GM12878 (cell line): ENCODE results near the gene MAD1L1. TPM values are rescaled to one million over a fixed set of nuclear protein-coding genes. Genes with fewer than 3 reads are reported as not detected.

Source experiments
- ATAC-seq: fragments of 200-7000 bp; cut with Tn5 transposase; 3 replicates; pipeline ENCODE4 v1.9.1; 2020; ENCODE audit warnings: mild to moderate bottlenecking, moderate library complexity
- BruUV-seq: library from RNA; stranded (reverse); fragments of 400-500 nt; replicated peaks from 2 replicates; lab custom pipeline; 2021; lab: Mats Ljungman, UMichigan
- CTCF ChIA-PET: fragments of 300-600 bp; sonication (Branson Sonifier 250); formaldehyde crosslinking; extraction: SDS; loops from one replicate; lab custom pipeline; 2021; ENCODE audit warnings: inconsistent platforms; lab: Yijun Ruan, JAX
- POLR2A ChIA-PET: fragments of 350-600 bp; formaldehyde crosslinking; extraction: SDS; loops from one replicate; lab custom pipeline; 2021; ENCODE audit warnings: inconsistent platforms; lab: Charles Lee
- RAD21 ChIA-PET: fragments of 300-600 bp; sonication (Branson Sonifier 250); formaldehyde crosslinking; loops from one replicate; lab custom pipeline; 2023; ENCODE audit warnings: antibody characterized with exemption; ENCODE audit not compliant: unreplicated experiment; lab: Charles Lee
- SMC1A ChIA-PET: fragments of 300-600 bp; sonication (Branson Sonifier 250); formaldehyde crosslinking; loops from one replicate; lab custom pipeline; 2023; ENCODE audit not compliant: unreplicated experiment, uncharacterized antibody; lab: Charles Lee
- DNase-seq: peaks from one replicate; pipeline ENCODE4 v3.0.0-alpha.2; 2011; ENCODE audit warnings: low read depth, low spot score
- FAIRE-seq: peaks from 3 replicates; lab custom pipeline; 2011; peaks lifted over from hg19 to GRCh38; lab: Jason Lieb, UNC
- H2AFZ ChIP-seq: 2 replicates; pipeline ENCODE4 v1.6.0; 2011; ENCODE audit warnings: low read depth, low read length, control low read depth; ENCODE audit not compliant: control insufficient read depth
- H3K27ac ChIP-seq: 2 replicates; pipeline ENCODE4 v1.5.1; 2011; ENCODE audit warnings: control low read depth; ENCODE audit not compliant: control insufficient read depth, insufficient read depth
- H3K27me3 ChIP-seq, 2 experiments: replicated peaks in 1 of 2; 2 replicates each; pipeline versions ENCODE4 v1.6.0 to v1.6.1; 2011; ENCODE audit warnings: low read length in 1 of 2; ENCODE audit not compliant: control insufficient read depth in 2 of 2, insufficient read depth in 2 of 2
- H3K36me3 ChIP-seq, 2 experiments: 2 replicates each; pipeline ENCODE4 v1.5.1; 2011; ENCODE audit warnings: low read length in 1 of 2; ENCODE audit not compliant: control insufficient read depth in 2 of 2, insufficient read depth in 2 of 2
- H3K4me1 ChIP-seq: 2 replicates; pipeline ENCODE4 v1.6.1; 2011; ENCODE audit warnings: mild to moderate bottlenecking, low read length, moderate library complexity, mixed read lengths; ENCODE audit not compliant: control insufficient read depth, insufficient read depth
- H3K4me2 ChIP-seq: 2 replicates; pipeline ENCODE4 v1.6.0; 2011; ENCODE audit warnings: control low read depth; ENCODE audit not compliant: control insufficient read depth, insufficient read depth
- H3K4me3 ChIP-seq: fragments of 200-600 bp; sonication (generic); 2 replicates; pipeline ENCODE4 v1.5.1; 2016
- H3K79me2 ChIP-seq: 2 replicates; pipeline ENCODE4 v1.6.0; 2011; ENCODE audit warnings: low read length; ENCODE audit not compliant: control insufficient read depth, insufficient read depth
- H3K9ac ChIP-seq: 2 replicates; pipeline ENCODE4 v1.8.0; 2011; ENCODE audit warnings: low read length, control low read depth, mixed read lengths; ENCODE audit not compliant: control insufficient read depth, insufficient read depth
- H3K9me3 ChIP-seq: replicated peaks from 3 replicates; pipeline ENCODE4 v1.5.1; 2011; ENCODE audit warnings: mild to moderate bottlenecking, low read length; ENCODE audit not compliant: control insufficient read depth, insufficient read depth
- H4K20me1 ChIP-seq: 2 replicates; pipeline ENCODE4 v1.6.0; 2011; ENCODE audit not compliant: control insufficient read depth, insufficient read depth
- IKZF2 ChIP-seq, 2 experiments: fragments of 450-650 bp; IDR thresholded peaks; 2 replicates each; pipeline ENCODE4 v1.6.1; 2017; ENCODE audit warnings: mild to moderate bottlenecking in 2 of 2, moderate library complexity in 2 of 2
- POLR2AphosphoS5 ChIP-seq: IDR thresholded peaks from 2 replicates; pipeline ENCODE4 v1.6.1; 2011; ENCODE audit warnings: mild to moderate bottlenecking, low read length, inconsistent platforms
- SMAD1 ChIP-seq: fragments of 450-650 bp; IDR thresholded peaks from 2 replicates; pipeline ENCODE4 v1.6.1; 2018; ENCODE audit warnings: mild to moderate bottlenecking, low read depth; ENCODE audit not compliant: partially characterized antibody
- SPI1 ChIP-seq: IDR thresholded peaks from 2 replicates; pipeline ENCODE4 v1.6.1; 2011; ENCODE audit warnings: low read depth, mild to moderate bottlenecking, low read length, moderate library complexity, borderline replicate concordance; ENCODE audit not compliant: insufficient read depth
- TAF1 ChIP-seq: IDR thresholded peaks from 2 replicates; pipeline ENCODE4 v1.6.1; 2011; ENCODE audit warnings: mild to moderate bottlenecking, low read depth, low read length, borderline replicate concordance
- WRNIP1 ChIP-seq: IDR thresholded peaks from 2 replicates; pipeline ENCODE4 v1.6.1; 2011; ENCODE audit warnings: low read depth, low read length, improper control_type of control experiment, borderline replicate concordance
- YBX1 ChIP-seq: fragments of 450-650 bp; IDR thresholded peaks from 2 replicates; pipeline ENCODE4 v1.6.1; 2016; ENCODE audit warnings: antibody characterized with exemption
- YY1 ChIP-seq: IDR thresholded peaks from 2 replicates; pipeline ENCODE4 v1.6.1; 2011; ENCODE audit warnings: low read depth, mild to moderate bottlenecking, low read length
- ZNF622 ChIP-seq: fragments of 450-650 bp; IDR thresholded peaks from 2 replicates; pipeline ENCODE4 v1.6.1; 2017; ENCODE audit warnings: mild to moderate bottlenecking, inconsistent platforms
- WGBS: methylation state at CpG from one replicate; pipeline ENCODE4 v1.1.6; 2016; ENCODE audit warnings: low lambda C conversion rate; ENCODE audit not compliant: insufficient replicate concordance, insufficient coverage; ENCODE audit errors: missing lambda C conversion rate; 5-methylcytosine and 5-hydroxymethylcytosine counted together
- in situ Hi-C: fragments of 300-500 bp; cut with MboI; formaldehyde crosslinking; loops from 9 replicates; pipeline ENCODE4 v1.14.3; 2018; ENCODE audit warnings: mixed read lengths
- intact Hi-C: fragments of 100-400 bp; cut with micrococcal nuclease; formaldehyde crosslinking; loops from one replicate; pipeline ENCODE4 v1.14.2; 2022; ENCODE audit not compliant: unreplicated experiment
- polyA plus RNA-seq, 11 experiments: library from polyadenylated mRNA; depleted of rRNA in 4 of 11; unstranded in 6 of 11; stranded (reverse) in 5 of 11; fragments of >200 nt; fragmentation: Nextera tagmentation in 4 of 11; fragmentation: Illumina TruSeq in 1 of 11; extraction: Ambion mirVana in 4 of 11; extraction: Trizol in 1 of 11; gene quantifications; 1 replicate in 1 of 11; 2 replicates in 10 of 11; pipeline versions ENCODE4 v1.2.1 to v1.2.3, GENCODE V29; 2011 to 2016; ENCODE audit warnings: inconsistent platforms in 2 of 11, missing spikeins in 2 of 11, low read depth in 1 of 11
- total RNA-seq, 4 experiments: library from RNA; depleted of rRNA in 3 of 4; stranded (reverse); fragments of >200 nt in 3 of 4; fragmentation: Illumina TruSeq in 1 of 4; extraction: Trizol in 1 of 4; gene quantifications; 2 replicates each; pipeline versions ENCODE4 v1.2.1 to v1.2.3, GENCODE V29; 2013 to 2021
- TF ChIP-seq, protein P1 (sequence below): fragments of 450-650 bp; IDR thresholded peaks from 2 replicates; pipeline ENCODE4 v1.6.1; 2017; ENCODE audit warnings: antibody characterized with exemption, mild to moderate bottlenecking, moderate library complexity
- TF ChIP-seq, protein P2 (sequence below): fragments of 450-650 bp; IDR thresholded peaks from 2 replicates; pipeline ENCODE4 v1.6.1; 2018; ENCODE audit warnings: mild to moderate bottlenecking, low read depth, moderate library complexity; ENCODE audit not compliant: partially characterized antibody
- TF ChIP-seq, protein P3 (sequence below): fragments of 450-650 bp; IDR thresholded peaks from 2 replicates; pipeline ENCODE4 v1.6.1; 2017; ENCODE audit warnings: mild to moderate bottlenecking, low read depth, inconsistent platforms; ENCODE audit not compliant: poor library complexity, severe bottlenecking

Gene MAD1L1
- total and polyA plus RNA-seq, 10 of the 15 experiments (the other 5 are each of a cell fraction or from before 2014, with no cell fraction given): 2.2 to 76.8 (median 38.3) TPM

DNA sequence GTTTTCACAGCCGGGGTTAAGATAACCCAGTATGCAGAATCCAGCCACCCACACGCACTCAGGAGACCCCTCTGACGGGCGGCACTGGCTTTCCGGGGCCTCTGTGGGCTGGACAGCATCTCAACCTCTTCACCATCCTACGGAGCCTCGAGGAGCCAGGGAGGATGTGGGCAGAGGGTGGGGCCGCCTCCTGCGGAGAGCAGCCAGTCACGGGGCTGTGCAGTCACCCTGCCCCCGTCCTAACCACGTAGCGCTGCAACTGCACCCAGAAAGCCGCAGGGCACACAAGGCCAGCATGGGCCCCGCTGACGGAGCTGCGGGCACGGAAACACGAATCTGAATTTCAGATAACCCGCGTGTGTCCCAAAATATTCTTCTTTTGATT is 292.4 kb downstream of the MAD1L1 start:
- peaks cover 18% of the 10 kb centered on the region for H3K79me2 ChIP-seq
- DNase-seq (peak; percentile 55), ATAC-seq (peak; percentile 98), FAIRE-seq (peak; percentile 84)
- WGBS: under 1% methylated on average over 20 of the region's 21 CpGs
- peak overlapping the region; percentile 56 for H3K4me3 ChIP-seq
- no peaks in the 10 kb centered on the region for H3K27me3 ChIP-seq
- in situ Hi-C loops (no loop called here), intact Hi-C loops (loop anchor here (2.0 kb wide), 1 partner anchor 14 kb away; no protein-coding TSS in a partner anchor)
- H3K9me3 ChIP-seq: no peaks in the 10 kb centered on the region; the same call in 2 of the 3 replicates
- H4K20me1 ChIP-seq: no peaks in the 10 kb centered on the region
- ChIA-PET RAD21 (interaction anchor here (1.0 kb wide), 1 partner anchor 159 kb away, joined by 3 read pairs; no protein-coding TSS in a partner anchor), CTCF (no interaction called here), POLR2A (interaction anchor here (1.3 kb wide), 1 partner anchor 13 kb away, joined by 3 read pairs; no protein-coding TSS in a partner anchor), SMC1A (interaction anchor here (0.9 to 1.2 kb wide), 3 partner anchors 13 to 226 kb away, joined by 3 to 5 read pairs (median 3); no protein-coding TSS in a partner anchor)
- H3K4me1 ChIP-seq: peaks cover 24% of the 10 kb centered on the region
- BruUV-seq: no TSS peak
- peaks cover 0 to 5% of the 10 kb centered on the region in 2 experiments; a peak in 2 of 4 replicates for H3K36me3 ChIP-seq
- peak overlapping the region; percentile 71 for H3K27ac ChIP-seq
- H3K9ac ChIP-seq: peak overlapping the region; percentile 63
- H2AFZ ChIP-seq: peak overlapping the region; percentile 49
- H3K4me2 ChIP-seq: peak overlapping the region; percentile 80
- TF ChIP-seq IKZF2 (IDR thresholded peaks at IDR 0.05) (peak in 1 of 2 experiments; percentile 46; a peak in 1 of 4 replicates), YBX1 (no peak), SMAD1 (peak; percentile 9), POLR2AphosphoS5 (no peak; the same call in 1 of the 2 replicates), SPI1 (no peak; the same call in 1 of the 2 replicates), ZNF622 (no peak), YY1 (no peak), TAF1 (0 out of 2 replicates have a peak, but pooled peaks have one; percentile 29), WRNIP1 (no peak)
- TF ChIP-seq, protein P1, sequence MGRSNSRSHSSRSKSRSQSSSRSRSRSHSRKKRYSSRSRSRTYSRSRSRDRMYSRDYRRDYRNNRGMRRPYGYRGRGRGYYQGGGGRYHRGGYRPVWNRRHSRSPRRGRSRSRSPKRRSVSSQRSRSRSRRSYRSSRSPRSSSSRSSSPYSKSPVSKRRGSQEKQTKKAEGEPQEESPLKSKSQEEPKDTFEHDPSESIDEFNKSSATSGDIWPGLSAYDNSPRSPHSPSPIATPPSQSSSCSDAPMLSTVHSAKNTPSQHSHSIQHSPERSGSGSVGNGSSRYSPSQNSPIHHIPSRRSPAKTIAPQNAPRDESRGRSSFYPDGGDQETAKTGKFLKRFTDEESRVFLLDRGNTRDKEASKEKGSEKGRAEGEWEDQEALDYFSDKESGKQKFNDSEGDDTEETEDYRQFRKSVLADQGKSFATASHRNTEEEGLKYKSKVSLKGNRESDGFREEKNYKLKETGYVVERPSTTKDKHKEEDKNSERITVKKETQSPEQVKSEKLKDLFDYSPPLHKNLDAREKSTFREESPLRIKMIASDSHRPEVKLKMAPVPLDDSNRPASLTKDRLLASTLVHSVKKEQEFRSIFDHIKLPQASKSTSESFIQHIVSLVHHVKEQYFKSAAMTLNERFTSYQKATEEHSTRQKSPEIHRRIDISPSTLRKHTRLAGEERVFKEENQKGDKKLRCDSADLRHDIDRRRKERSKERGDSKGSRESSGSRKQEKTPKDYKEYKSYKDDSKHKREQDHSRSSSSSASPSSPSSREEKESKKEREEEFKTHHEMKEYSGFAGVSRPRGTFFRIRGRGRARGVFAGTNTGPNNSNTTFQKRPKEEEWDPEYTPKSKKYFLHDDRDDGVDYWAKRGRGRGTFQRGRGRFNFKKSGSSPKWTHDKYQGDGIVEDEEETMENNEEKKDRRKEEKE: no peak
- TF ChIP-seq, protein P2, sequence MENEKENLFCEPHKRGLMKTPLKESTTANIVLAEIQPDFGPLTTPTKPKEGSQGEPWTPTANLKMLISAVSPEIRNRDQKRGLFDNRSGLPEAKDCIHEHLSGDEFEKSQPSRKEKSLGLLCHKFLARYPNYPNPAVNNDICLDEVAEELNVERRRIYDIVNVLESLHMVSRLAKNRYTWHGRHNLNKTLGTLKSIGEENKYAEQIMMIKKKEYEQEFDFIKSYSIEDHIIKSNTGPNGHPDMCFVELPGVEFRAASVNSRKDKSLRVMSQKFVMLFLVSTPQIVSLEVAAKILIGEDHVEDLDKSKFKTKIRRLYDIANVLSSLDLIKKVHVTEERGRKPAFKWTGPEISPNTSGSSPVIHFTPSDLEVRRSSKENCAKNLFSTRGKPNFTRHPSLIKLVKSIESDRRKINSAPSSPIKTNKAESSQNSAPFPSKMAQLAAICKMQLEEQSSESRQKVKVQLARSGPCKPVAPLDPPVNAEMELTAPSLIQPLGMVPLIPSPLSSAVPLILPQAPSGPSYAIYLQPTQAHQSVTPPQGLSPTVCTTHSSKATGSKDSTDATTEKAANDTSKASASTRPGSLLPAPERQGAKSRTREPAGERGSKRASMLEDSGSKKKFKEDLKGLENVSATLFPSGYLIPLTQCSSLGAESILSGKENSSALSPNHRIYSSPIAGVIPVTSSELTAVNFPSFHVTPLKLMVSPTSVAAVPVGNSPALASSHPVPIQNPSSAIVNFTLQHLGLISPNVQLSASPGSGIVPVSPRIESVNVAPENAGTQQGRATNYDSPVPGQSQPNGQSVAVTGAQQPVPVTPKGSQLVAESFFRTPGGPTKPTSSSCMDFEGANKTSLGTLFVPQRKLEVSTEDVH: no peak
- TF ChIP-seq, protein P3, sequence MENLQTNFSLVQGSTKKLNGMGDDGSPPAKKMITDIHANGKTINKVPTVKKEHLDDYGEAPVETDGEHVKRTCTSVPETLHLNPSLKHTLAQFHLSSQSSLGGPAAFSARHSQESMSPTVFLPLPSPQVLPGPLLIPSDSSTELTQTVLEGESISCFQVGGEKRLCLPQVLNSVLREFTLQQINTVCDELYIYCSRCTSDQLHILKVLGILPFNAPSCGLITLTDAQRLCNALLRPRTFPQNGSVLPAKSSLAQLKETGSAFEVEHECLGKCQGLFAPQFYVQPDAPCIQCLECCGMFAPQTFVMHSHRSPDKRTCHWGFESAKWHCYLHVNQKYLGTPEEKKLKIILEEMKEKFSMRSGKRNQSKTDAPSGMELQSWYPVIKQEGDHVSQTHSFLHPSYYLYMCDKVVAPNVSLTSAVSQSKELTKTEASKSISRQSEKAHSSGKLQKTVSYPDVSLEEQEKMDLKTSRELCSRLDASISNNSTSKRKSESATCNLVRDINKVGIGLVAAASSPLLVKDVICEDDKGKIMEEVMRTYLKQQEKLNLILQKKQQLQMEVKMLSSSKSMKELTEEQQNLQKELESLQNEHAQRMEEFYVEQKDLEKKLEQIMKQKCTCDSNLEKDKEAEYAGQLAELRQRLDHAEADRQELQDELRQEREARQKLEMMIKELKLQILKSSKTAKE: no peak
